Measurements from ENCODE around the gene PEX11G.

DNA sequence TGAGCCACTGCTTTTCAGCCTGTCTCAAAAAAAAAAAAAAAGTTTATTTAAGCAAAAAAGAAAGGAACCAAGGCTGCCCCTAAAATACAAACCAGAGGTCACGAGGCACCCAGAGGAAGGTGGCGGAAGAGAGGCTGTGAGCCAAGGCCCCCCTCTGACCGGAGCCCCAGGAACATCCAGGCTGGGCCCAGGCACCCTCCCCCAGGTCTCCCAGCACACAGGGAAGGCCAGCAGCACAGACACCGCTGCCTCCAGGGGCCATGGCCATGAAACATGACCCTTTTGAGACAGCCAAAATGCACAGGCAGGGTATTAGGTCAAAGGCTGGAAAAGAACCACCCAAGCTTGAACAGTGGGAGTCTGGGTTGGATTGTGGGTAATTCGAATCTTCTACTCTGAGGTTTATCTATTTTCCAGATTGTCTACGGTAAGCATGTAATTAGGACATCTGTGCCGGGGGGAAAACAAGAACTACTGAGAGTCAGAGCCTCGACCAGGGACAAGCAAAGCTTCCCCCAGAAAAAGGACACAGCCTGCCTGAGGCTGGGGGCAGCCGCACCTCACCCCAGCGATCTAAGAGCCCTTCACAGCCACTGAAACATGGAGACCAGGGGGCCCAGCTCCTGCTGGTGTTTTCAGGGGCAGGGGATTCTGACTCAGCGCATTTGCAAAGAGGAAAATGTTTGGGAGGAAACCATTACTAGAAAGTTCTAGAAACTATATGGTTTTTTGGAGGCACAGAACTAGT, 8.4 kb downstream of the PEX11G start:
- TF ChIP-seq EZH2 (IDR thresholded peaks at IDR 0.05; ENCODE audit: insufficient read depth, poor library complexity, severe bottlenecking): no peak
- TF ChIP-seq EZH2phosphoT487 (IDR thresholded peaks at IDR 0.05; ENCODE audit: insufficient read depth, low read depth): no peak
